ENCODE data around the gene OPTC.

Gene OPTC

DNA sequence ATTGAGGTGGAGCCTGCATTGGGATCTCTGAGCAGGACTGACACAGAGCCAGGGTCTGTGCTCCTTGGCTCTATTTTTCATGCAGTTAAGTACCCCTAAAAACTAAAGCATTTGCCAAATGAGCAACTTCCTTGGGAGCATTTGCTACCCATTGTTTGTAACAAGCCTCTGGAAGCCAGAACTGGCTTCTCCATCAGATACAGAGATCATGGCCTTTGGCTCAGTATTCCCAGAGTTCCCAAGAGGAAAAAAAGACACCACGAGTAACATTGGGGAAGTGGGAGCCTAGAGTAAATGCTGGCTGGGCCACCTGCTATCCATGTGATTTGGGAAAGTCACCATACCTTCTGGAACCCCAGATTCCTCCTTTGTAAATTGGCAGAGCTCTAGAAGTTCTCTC is 44.8 kb downstream of the OPTC start:
- no peak for TF ChIP-seq EZH2phosphoT487 (IDR thresholded peaks at IDR 0.05; ENCODE audit: borderline replicate concordance)
- TF ChIP-seq, protein P1, sequence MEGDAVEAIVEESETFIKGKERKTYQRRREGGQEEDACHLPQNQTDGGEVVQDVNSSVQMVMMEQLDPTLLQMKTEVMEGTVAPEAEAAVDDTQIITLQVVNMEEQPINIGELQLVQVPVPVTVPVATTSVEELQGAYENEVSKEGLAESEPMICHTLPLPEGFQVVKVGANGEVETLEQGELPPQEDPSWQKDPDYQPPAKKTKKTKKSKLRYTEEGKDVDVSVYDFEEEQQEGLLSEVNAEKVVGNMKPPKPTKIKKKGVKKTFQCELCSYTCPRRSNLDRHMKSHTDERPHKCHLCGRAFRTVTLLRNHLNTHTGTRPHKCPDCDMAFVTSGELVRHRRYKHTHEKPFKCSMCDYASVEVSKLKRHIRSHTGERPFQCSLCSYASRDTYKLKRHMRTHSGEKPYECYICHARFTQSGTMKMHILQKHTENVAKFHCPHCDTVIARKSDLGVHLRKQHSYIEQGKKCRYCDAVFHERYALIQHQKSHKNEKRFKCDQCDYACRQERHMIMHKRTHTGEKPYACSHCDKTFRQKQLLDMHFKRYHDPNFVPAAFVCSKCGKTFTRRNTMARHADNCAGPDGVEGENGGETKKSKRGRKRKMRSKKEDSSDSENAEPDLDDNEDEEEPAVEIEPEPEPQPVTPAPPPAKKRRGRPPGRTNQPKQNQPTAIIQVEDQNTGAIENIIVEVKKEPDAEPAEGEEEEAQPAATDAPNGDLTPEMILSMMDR (conservative IDR thresholded peaks at IDR 0.05; ENCODE audit: low read length), result no peak
- Histone ChIP-seq H3K9ac (ENCODE audit: low read depth, low read length, poor library complexity, severe bottlenecking) (no peak overlapping the region), H3K79me2 (ENCODE audit: insufficient read depth, low read length) (no peaks in the 10 kb centered on the region), H3K36me3 (ENCODE audit: insufficient read depth, low read length) (no peaks in the 10 kb centered on the region), H4K20me1 (ENCODE audit: insufficient read depth, low read length, poor library complexity, severe bottlenecking) (no peaks in the 10 kb centered on the region), H3F3A (ENCODE audit: low read depth) (no peaks in the 10 kb centered on the region), H3K4me1 (ENCODE audit: insufficient read depth, low read length, poor library complexity, severe bottlenecking) (no peaks in the 10 kb centered on the region), H3K9me2 (replicated peaks; ENCODE audit: low read depth, low read length) (no peaks in the 10 kb centered on the region), H3K4me3 (ENCODE audit: low read length, poor library complexity, severe bottlenecking) (no peak overlapping the region), H3K9me3 (ENCODE audit: insufficient read depth, low read depth, low read length) (no peaks in the 10 kb centered on the region), H3K27me3 (ENCODE audit: insufficient read depth, low read length, poor library complexity, severe bottlenecking) (no peaks in the 10 kb centered on the region), H2AFZ (ENCODE audit: low read length) (no peak overlapping the region), H3K4me2 (ENCODE audit: low read depth, low read length, poor library complexity, severe bottlenecking) (no peak overlapping the region)

DNA sequence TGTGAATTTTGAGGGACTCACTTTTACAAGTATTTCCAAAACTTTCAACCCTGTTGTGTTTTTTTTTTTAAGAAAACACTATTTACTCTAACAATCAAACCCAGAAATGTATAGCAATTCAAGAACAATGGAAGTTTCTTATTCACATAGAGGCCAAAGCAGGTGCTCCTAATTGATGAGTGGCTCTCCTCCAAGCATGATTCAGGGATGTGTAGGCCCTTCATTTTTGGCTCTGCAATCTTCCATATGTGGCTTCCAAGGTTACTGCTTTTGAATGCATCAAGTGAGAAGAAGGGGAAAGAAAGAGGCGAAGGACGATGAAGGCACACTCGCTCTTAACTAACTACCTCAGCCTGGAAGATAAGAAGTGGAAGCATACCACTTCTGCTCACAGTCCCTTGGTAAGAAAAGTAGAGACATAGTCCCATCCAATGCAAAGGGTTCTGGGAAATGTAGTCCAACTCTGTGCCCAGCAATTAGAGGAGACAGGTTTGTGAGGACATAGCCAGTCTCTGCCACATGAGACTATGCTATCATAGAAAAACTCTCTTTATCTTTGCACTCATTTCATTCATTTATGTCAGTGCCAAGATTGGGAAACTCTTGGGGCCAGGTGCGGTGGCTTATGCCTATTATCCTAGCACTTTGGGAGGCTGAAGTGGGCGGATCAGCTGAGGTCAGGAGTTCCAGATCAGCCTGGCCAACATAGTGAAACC is 46.0 kb downstream of the OPTC start:
- no peaks in the 10 kb centered on the region for H3K9me2 ChIP-seq (replicated peaks; ENCODE audit: low read depth, low read length)
- no peaks in the 10 kb centered on the region for H3K36me3 ChIP-seq (ENCODE audit: insufficient read depth, low read length)
- no peaks in the 10 kb centered on the region for H3K79me2 ChIP-seq (ENCODE audit: insufficient read depth, low read length)
- no peaks in the 10 kb centered on the region for H4K20me1 ChIP-seq (ENCODE audit: insufficient read depth, low read length, poor library complexity, severe bottlenecking)
- H3K4me3 ChIP-seq (ENCODE audit: low read length, poor library complexity, severe bottlenecking), result no peak overlapping the region
- no peaks in the 10 kb centered on the region for H3F3A ChIP-seq (ENCODE audit: low read depth)
- no peak overlapping the region for H2AFZ ChIP-seq (ENCODE audit: low read length)
- no peak overlapping the region for H3K4me2 ChIP-seq (ENCODE audit: low read depth, low read length, poor library complexity, severe bottlenecking)
- H3K9ac ChIP-seq (ENCODE audit: low read depth, low read length, poor library complexity, severe bottlenecking), result no peak overlapping the region
- TF ChIP-seq, protein P1 (conservative IDR thresholded peaks at IDR 0.05; ENCODE audit: low read length), result no peak
- TF ChIP-seq EZH2phosphoT487 (IDR thresholded peaks at IDR 0.05; ENCODE audit: borderline replicate concordance), result no peak
- H3K27me3 ChIP-seq (ENCODE audit: insufficient read depth, low read length, poor library complexity, severe bottlenecking), result no peaks in the 10 kb centered on the region
- no peaks in the 10 kb centered on the region for H3K9me3 ChIP-seq (ENCODE audit: insufficient read depth, low read depth, low read length)
- H3K4me1 ChIP-seq (ENCODE audit: insufficient read depth, low read length, poor library complexity, severe bottlenecking), result no peaks in the 10 kb centered on the region

DNA sequence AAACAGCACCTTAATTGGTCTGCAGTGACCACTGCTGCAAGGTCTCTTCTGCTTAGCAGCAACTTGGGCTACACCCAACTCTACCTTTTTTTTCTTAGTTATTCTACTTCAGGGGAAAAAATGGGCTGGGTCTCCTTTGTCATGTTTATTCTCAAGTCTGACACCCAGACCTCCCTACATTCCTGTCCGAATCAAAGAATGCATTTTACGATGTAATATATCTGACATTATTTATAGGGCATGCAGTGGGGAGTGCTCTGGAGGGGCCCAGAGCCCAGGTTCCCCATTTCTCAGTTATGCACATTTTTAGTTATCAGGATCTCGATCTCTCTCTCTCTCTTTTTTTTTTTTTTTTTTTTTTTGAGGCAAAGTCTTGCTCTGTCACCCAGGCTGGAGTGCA is 50.5 kb downstream of the OPTC start:
- peaks cover 7% of the 10 kb centered on the region for H3K4me1 ChIP-seq (ENCODE audit: insufficient read depth, low read length, poor library complexity, severe bottlenecking)
- H3K4me2 ChIP-seq (ENCODE audit: low read depth, low read length, poor library complexity, severe bottlenecking), result no peak overlapping the region
- no peak overlapping the region for H2AFZ ChIP-seq (ENCODE audit: low read length)
- H4K20me1 ChIP-seq (ENCODE audit: insufficient read depth, low read length, poor library complexity, severe bottlenecking), result no peaks in the 10 kb centered on the region
- no peaks in the 10 kb centered on the region for H3F3A ChIP-seq (ENCODE audit: low read depth)
- H3K4me3 ChIP-seq (ENCODE audit: low read length, poor library complexity, severe bottlenecking), result no peak overlapping the region
- no peak for TF ChIP-seq EZH2phosphoT487 (IDR thresholded peaks at IDR 0.05; ENCODE audit: borderline replicate concordance)
- TF ChIP-seq, protein P1 (conservative IDR thresholded peaks at IDR 0.05; ENCODE audit: low read length), result no peak
- no peaks in the 10 kb centered on the region for H3K36me3 ChIP-seq (ENCODE audit: insufficient read depth, low read length)
- no peaks in the 10 kb centered on the region for H3K27me3 ChIP-seq (ENCODE audit: insufficient read depth, low read length, poor library complexity, severe bottlenecking)
- no peaks in the 10 kb centered on the region for H3K79me2 ChIP-seq (ENCODE audit: insufficient read depth, low read length)
- H3K9ac ChIP-seq (ENCODE audit: low read depth, low read length, poor library complexity, severe bottlenecking), result no peak overlapping the region
- no peaks in the 10 kb centered on the region for H3K9me3 ChIP-seq (ENCODE audit: insufficient read depth, low read depth, low read length)
- no peaks in the 10 kb centered on the region for H3K9me2 ChIP-seq (replicated peaks; ENCODE audit: low read depth, low read length)
